NT2/D1 (cell line): Measurements from ENCODE around the gene SGCD.

Experiments
- SUZ12 ChIP-seq: IDR thresholded peaks from 2 replicates; pipeline ENCODE4 v1.6.1; 2011; ENCODE audit not compliant: insufficient read length, insufficient read depth; ENCODE audit errors: extremely low read depth
- YY1 ChIP-seq: IDR thresholded peaks from 2 replicates; pipeline ENCODE4 v1.6.1; 2011; ENCODE audit not compliant: insufficient read length, insufficient read depth
- ZNF274 ChIP-seq: IDR thresholded peaks from 2 replicates; pipeline ENCODE4 v1.6.1; 2011; ENCODE audit warnings: mild to moderate bottlenecking, low read depth, low read length

DNA sequence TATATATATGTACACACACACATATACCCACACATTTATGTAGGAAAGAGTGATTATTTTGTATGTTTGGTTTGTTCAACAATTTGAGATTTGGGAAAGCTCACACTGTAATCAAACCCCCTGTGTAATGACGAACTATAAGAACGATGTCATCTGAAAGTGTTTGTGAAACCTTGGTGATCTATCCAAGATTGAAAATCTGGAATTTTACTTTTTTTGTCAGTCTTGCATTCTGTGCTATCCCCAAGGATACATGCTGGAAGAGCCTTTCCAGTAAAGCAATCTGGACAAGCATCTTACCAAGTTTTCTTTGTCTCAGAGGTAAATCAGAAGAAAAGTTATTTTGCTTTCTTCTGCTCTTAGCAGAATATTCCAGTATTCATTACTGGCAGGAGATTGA, 23.3 kb downstream of the SGCD start:
- TF ChIP-seq YY1 (no peak), ZNF274 (no peak), SUZ12 (no peak)
